Stimulated activated CD4-positive, alpha-beta T cell treated with anti-CD3 and anti-CD28 coated beads, Interleukin-15, amount 100 ng/mL, for 24 hours (primary cell): Measurements from ENCODE around the gene CLIC1.

Source experiments
- DNase-seq: peaks from one replicate; pipeline ENCODE4 v3.0.0-alpha.2; 2020

The CLIC1 gene

DNA sequence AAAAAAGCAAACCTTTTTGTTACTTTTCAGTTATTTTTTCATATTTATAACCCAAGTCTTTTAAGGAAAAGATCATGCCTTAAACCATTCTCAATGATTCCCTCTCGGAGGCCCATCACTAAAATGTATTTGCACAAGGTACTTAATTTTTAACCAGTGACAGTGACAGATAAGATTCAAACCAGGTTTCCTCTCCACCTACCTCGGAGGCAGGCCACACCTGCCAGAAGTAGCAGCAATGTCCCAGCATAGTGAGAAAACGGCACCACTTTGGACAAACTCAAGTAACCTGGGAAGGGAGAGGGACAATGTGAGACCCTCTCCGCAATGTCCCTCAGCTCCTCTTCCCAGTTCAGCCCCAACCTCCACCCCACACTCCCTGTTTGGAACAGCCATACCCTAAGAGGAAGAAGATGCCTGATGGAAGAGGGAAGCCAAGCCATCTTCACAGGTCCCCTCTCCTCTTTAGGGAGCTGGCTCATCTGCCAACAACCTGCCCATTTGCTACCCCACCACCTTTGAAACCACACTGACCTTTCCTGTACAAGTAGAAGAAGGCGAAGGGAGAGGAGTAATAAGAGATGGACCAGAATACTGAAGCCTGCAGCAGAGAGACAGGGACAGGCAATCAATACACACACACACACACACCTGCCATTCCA lies 35.5 kb downstream of the CLIC1 start:
- DNase-seq: no peak

DNA sequence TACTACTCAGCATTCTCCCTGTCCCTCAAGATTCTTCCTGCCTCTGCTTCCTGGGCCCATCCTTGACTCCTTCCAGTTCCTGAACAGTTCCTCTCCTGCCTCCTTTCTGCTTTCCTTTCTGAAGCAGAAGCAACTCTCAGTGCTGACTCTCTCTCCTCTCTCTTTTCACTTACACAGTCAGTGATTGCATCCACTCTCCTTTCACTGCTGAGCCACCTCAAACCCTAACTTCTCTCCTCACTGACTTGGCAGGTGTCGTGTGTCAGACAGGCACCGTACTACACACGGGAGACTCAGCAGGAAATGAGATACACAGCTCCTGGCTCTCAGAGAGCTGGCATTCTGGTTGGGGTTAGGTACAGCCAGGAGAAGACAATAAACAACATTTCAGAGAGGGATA lies 38.8 kb downstream of the CLIC1 start:
- DNase-seq: no peak

GRCh38 chr6:31693535-31693934 lies 42.8 kb downstream of the CLIC1 start:
- DNase-seq: no peak

DNA sequence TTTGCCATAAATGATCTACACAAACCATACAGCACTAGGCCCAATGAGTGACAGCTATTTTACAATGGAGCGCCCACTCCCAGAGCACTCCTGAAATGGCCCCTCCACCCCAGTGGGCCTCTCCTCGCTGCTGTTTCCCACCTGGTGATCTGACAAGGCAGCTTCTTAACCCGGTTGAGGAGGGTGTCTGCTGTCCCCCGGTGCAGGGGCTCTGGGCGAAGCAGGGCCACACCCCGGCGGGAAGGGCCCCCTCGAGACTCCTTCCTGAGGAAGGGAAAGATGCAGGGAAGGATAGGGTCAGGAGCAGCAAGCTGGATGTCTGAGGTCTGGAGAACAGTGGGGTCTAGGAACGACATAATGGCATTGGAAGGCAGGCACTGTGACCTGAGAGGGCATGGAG lies 43.4 kb downstream of the CLIC1 start:
- DNase-seq: no peak

- DNase-seq: no peak
Measured at GRCh38 chr6:31692353-31692752, 44.0 kb downstream of the CLIC1 start.

- DNase-seq: no peak
Measured at GRCh38 chr6:31691564-31692108, 44.7 kb downstream of the CLIC1 start.

DNA sequence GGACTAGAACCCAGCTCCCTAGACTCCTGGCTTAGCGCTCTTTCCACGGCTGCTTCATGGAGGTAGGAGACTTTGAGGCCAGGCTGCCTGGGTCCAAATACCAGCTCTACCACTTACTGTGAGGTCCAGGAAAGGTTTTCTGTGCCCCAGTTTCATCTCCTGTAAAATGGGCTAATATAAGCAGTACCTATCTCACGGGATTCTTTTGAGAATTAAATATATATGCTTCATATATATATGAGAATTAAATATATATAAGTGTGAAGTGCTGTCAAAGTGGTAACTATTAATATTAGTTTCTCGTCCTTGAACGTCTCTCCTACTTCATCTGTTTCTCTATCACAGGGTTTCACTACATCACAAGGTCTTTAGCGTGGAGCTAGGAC lies 45.3 kb downstream of the CLIC1 start:
- DNase-seq: no peak

DNA sequence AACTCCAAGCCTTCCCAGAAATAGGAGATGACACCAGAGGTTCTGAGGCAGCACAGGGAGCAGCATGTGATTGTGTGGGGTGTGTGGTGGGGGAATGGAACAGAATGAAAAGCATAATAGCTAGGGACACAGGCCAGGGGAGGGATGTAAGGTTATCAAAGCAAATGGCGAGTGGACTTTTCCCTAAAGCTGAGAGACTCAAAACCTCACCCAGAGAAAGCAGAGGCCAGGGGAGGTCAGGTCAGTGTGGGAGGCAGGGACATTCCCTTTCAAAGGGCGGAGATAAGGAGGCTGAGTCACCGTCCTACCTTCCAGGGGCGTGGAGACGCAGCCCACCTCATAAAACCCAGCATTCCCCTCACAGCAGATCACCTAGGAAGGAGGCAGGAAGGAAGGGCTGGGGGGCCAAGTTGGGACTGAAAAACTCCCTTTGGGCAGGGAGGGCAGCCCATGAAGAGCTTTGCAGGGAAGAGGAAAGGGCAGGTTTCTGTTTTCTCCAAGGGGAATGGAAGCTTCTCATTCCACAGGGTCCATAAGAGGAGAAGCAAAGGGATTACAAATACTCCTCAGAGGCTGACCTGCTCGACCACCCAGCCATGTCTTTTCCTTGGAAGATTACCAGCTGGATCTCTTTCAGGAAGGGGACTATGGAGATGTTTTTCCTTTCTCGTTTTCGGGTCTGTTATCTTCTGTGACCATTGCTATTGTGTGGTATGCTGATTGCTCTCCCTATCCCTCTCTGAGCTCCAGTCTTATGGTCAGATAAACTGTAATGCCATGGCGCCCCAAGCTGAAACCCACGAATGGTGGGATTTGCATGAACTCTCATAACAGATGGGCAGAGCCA lies 45.9 kb downstream of the CLIC1 start:
- no peak for DNase-seq

DNA sequence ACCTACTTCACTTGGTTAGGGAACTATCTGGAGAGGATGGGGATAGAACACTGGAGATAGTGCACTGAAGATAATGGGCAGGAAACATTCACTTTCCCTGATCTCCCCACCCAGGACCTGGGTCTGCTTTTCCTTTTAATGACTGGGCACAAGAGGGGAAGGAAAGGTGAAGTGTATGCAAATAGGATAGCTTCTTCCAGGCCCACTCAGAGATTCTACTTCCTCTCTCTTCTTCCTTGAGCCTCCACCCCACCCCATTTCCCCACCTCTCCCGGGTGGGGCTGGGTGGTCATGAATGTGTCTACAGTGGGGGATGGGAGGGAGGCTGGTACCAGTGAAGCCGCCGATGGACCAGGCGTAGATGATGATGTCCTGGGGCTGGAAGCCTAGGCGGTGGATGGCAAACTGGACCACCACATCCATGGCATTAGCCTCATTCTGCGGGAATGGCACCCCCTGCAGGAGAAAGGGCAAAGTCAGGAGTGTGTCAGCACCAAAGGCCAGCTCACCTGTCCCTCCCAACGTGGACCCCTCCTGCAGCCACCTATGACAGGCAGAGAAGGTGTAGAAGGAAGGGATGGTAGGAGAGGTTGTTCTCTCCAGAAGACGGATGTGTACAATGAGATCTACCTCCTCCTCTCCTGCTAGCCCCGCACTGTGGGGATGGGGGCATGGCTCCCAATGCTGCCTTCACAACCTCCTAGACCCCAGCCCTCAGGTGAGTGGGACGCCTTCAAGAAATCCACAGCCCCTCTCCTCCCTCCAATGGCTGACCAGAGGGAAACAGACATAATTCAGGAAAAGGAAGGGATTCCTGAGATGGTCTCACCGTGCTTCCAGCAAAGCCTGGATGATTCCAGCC lies 46.9 kb downstream of the CLIC1 start:
- no peak for DNase-seq

DNA sequence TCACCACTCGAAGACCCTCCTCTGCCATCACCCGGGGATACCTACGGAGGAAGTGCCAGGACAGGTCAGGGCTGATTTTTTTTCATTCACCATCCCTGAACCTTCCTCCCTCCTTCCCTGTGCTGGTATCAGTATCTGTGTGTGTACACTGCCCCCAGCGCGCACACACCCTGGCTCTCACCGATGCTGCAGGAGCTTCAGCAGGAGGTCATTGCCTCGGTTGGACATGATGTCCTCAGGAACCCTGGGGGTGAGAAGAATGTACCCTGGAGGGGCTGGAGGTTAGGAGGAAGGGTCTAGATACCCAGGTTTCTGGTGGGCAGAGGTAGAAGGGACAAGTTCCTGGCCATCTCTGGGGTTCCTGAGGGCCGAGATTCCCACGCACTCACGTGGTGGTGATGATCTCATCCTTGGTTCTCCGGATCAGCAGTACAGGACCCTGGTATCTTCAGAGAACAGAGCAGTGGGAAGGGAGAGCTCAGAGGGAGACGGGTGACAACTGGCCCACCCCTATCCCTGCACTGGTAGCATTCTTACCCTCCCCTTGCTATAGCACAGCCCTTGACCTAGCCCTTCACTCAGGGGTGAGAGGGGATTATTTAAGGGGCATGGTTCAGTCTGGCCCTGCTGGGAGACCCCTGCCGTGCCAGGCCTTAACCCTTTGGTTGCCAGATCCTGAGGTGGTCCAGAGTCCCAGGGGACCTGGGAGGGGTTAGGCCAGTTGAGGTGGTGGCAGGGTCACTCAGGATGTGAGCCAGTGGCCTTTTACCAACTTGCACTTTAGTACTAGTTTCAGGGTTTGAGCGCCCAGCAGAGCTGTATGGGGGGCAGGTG lies 48.3 kb downstream of the CLIC1 start:
- DNase-seq: no peak

DNA sequence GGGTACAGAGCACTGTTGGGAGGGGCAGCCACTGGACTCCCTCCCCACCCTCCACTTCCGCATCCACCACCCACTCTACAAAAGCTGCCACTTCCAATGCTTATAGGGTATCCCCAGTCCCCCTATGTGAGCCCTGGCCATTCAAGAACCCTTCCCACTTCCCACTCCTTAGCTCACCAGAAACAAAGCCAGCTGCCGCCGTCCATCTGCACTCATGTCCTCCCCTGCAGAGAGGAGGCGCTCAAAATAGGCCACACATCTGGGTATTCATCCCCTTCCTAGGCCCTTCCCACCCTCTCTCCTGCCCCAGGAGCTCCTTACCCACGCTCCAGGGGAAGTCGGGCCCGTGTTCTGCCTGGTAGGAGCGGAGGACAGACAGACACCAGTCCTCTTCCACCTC lies 49.0 kb downstream of the CLIC1 start:
- DNase-seq: no peak

DNA sequence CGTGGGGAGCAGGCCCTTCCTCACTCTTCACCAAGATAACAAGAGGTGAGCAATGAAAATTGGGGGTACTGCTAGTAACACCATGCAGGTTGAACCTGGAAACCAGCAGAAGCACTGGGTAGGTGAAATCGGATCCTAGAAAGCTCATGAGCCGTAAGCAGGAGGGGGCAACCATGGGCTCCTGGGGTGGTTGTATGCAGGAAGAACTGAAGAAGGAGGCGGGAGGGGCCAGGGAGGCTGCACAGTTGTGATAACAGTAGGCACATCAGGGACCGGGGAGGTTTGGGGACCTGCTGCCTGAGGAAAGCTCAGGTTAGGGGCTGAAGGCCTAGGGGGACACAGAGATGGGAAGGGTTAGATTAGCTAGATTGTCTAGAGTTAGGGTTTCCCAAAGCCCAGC lies 49.8 kb downstream of the CLIC1 start:
- no peak for DNase-seq

- DNase-seq: no peak
Measured at GRCh38 chr6:31683591-31683990, 52.7 kb downstream of the CLIC1 start.

GRCh38 chr6:31681135-31681671 lies 55.1 kb downstream of the CLIC1 start:
- DNase-seq: peak; percentile 70
